Keratinocyte (primary cell): Measurements from ENCODE around the gene TRPM3. TPM values are rescaled to one million over a fixed set of nuclear protein-coding genes. Genes with fewer than 3 reads are reported as not detected.

ENCODE experiments used
- DNase-seq: peaks from one replicate; pipeline ENCODE4 v3.0.0-alpha.2; 2011; ENCODE audit warnings: low read depth, missing footprints, low spot score
- FAIRE-seq: peaks from 2 replicates; lab custom pipeline; 2011; peaks lifted over from hg19 to GRCh38; lab: Jason Lieb, UNC
- H2AFZ ChIP-seq: 2 replicates; pipeline ENCODE4 v1.6.0; 2012; ENCODE audit warnings: low read length, control low read depth, inconsistent platforms; ENCODE audit not compliant: control insufficient read depth
- H3K27ac ChIP-seq: 2 replicates; pipeline ENCODE4 v1.5.1; 2011; ENCODE audit warnings: low read length; ENCODE audit not compliant: control insufficient read depth, insufficient read depth
- H3K27me3 ChIP-seq: 3 replicates; pipeline ENCODE4 v1.6.0; 2011; ENCODE audit warnings: low read length; ENCODE audit not compliant: control insufficient read depth, insufficient read depth; ENCODE audit errors: extremely low read depth
- H3K36me3 ChIP-seq, 2 experiments: 2 replicates in 1 of 2; 3 replicates in 1 of 2; pipeline ENCODE4 v1.5.1; 2011; ENCODE audit warnings: low read length in 2 of 2, mild to moderate bottlenecking in 1 of 2; ENCODE audit not compliant: control insufficient read depth in 2 of 2, insufficient read depth in 2 of 2; ENCODE audit errors: extremely low read depth in 1 of 2
- H3K4me1 ChIP-seq: 3 replicates; pipeline ENCODE4 v1.5.1; 2011; ENCODE audit warnings: low read length; ENCODE audit not compliant: control insufficient read depth, insufficient read depth; ENCODE audit errors: extremely low read depth
- H3K4me2 ChIP-seq: 3 replicates; pipeline ENCODE4 v1.6.0; 2011; ENCODE audit warnings: low read depth, low read length; ENCODE audit not compliant: control insufficient read depth, insufficient read depth; ENCODE audit errors: extremely low read depth
- H3K4me3 ChIP-seq, 3 experiments: fragments of 200-600 bp in 1 of 3; sonication (generic) in 1 of 3; 2 replicates in 2 of 3; 3 replicates in 1 of 3; pipeline ENCODE4 v1.5.1; 2011 to 2016; ENCODE audit warnings: low read length in 3 of 3, mild to moderate bottlenecking in 3 of 3, control low read depth in 2 of 3, inconsistent platforms in 1 of 3, low read depth in 1 of 3, mixed read lengths in 1 of 3, mixed run types in 1 of 3, moderate library complexity in 1 of 3; ENCODE audit not compliant: control insufficient read depth in 2 of 3, insufficient read depth in 2 of 3; ENCODE audit errors: extremely low read depth in 1 of 3
- H3K79me2 ChIP-seq: 2 replicates; pipeline ENCODE4 v1.6.0; 2012; ENCODE audit warnings: low read length; ENCODE audit not compliant: control insufficient read depth, insufficient read depth
- H3K9ac ChIP-seq: 3 replicates; pipeline ENCODE4 v1.6.0; 2011; ENCODE audit warnings: low read length; ENCODE audit not compliant: control insufficient read depth, insufficient read depth; ENCODE audit errors: extremely low read depth
- H3K9me1 ChIP-seq: 3 replicates; pipeline ENCODE4 v1.6.0; 2011; ENCODE audit warnings: low read length; ENCODE audit not compliant: control insufficient read depth, insufficient read depth; ENCODE audit errors: extremely low read depth
- H3K9me3 ChIP-seq: 2 replicates; pipeline ENCODE4 v1.5.1; 2012; ENCODE audit warnings: low read depth, low read length; ENCODE audit not compliant: control insufficient read depth
- H4K20me1 ChIP-seq: 3 replicates; pipeline ENCODE4 v1.6.0; 2011; ENCODE audit warnings: low read length; ENCODE audit not compliant: control insufficient read depth, insufficient read depth; ENCODE audit errors: extremely low read depth
- EZH2 ChIP-seq: IDR thresholded peaks from one replicate; pipeline ENCODE4 v1.6.1; 2012; ENCODE audit warnings: inconsistent platforms, mild to moderate bottlenecking, low read length, moderate library complexity
- dilution Hi-C: fragments of 300-500 bp; cut with MboI; formaldehyde crosslinking; loops from one replicate; pipeline ENCODE4 v1.7.0; 2020; ENCODE audit warnings: low sequenced_read_pairs; ENCODE audit not compliant: extremely low pct_ligation_motif_present
- polyA plus RNA-seq, 5 experiments: library from polyadenylated mRNA; depleted of rRNA in 3 of 5; stranded (reverse) in 3 of 5; stranded (forward) in 1 of 5; unstranded in 1 of 5; fragments of >200 nt; gene quantifications; 1 replicate in 1 of 5; 2 replicates in 3 of 5; 3 replicates in 1 of 5; pipeline versions ENCODE4 v1.2.1 to v1.2.3, GENCODE V29; 2011 to 2012; ENCODE audit warnings: missing spikeins in 2 of 5, low read depth in 1 of 5, low replicate concordance in 1 of 5
- TF ChIP-seq, protein P1 (sequence below), 3 experiments: IDR thresholded peaks in 1 of 3; conservative IDR thresholded peaks in 1 of 3; optimal IDR thresholded peaks in 1 of 3; 2 replicates in 2 of 3; 3 replicates in 1 of 3; pipeline versions ENCODE3 to v1.5.1; 2011; ENCODE audit warnings: low read length in 3 of 3, mild to moderate bottlenecking in 3 of 3, moderate library complexity in 2 of 3, control low read depth in 1 of 3, inconsistent platforms in 1 of 3; ENCODE audit not compliant: insufficient read depth in 2 of 3; ENCODE audit errors: extremely low read depth in 1 of 3

Gene TRPM3
- polyA plus RNA-seq, 1 donor (not counting 4 experiments of a cell fraction or from before 2014, with no cell fraction given) = 0.03 TPM

GRCh38 chr9:70868041-70868440, 253.4 kb downstream of the TRPM3 start:
- dilution Hi-C loops = no loop called here
- Histone ChIP-seq H3K4me1 (no peaks in the 10 kb centered on the region), H3K27me3 (peaks cover 9% of the 10 kb centered on the region), H3K9me3 (no peaks in the 10 kb centered on the region), H3K9me1 (no peaks in the 10 kb centered on the region), H3K79me2 (no peaks in the 10 kb centered on the region), H3K9ac (no peak overlapping the region), H3K27ac (no peak overlapping the region), H2AFZ (no peak overlapping the region), H3K4me3 (no peak overlapping the region), H3K36me3 (no peaks in the 10 kb centered on the region), H4K20me1 (no peaks in the 10 kb centered on the region), H3K4me2 (no peak overlapping the region)
- FAIRE-seq (no peak), DNase-seq (no peak)
- no peak for TF ChIP-seq EZH2
- TF ChIP-seq, protein P1, sequence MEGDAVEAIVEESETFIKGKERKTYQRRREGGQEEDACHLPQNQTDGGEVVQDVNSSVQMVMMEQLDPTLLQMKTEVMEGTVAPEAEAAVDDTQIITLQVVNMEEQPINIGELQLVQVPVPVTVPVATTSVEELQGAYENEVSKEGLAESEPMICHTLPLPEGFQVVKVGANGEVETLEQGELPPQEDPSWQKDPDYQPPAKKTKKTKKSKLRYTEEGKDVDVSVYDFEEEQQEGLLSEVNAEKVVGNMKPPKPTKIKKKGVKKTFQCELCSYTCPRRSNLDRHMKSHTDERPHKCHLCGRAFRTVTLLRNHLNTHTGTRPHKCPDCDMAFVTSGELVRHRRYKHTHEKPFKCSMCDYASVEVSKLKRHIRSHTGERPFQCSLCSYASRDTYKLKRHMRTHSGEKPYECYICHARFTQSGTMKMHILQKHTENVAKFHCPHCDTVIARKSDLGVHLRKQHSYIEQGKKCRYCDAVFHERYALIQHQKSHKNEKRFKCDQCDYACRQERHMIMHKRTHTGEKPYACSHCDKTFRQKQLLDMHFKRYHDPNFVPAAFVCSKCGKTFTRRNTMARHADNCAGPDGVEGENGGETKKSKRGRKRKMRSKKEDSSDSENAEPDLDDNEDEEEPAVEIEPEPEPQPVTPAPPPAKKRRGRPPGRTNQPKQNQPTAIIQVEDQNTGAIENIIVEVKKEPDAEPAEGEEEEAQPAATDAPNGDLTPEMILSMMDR (optimal IDR thresholded peaks at IDR 0.05 in 1 of 3, IDR thresholded peaks at IDR 0.05 in 1 of 3, conservative IDR thresholded peaks at IDR 0.05 in 1 of 3; ENCODE audit: extremely low read depth in 1 of 3, insufficient read depth in 2 of 3, low read length in 3 of 3) = no peak

DNA sequence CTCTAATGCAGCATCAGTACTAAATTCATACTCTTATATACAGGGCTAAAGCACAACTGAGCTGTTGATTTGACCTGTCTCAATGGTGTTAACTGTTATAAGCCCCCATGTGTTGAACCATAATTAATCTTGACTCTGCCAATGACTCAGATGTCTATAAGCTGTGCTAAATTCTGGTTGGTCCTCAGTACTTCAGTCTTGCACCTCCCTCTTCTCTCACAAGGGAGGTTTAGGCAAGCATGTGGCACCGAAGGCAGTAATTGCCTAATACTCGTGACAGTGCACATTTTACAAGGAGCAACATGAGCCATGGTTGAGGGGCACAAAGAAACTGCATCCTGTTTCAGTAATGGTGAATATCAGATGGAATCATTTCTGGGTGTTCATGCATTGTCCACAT, 255.9 kb downstream of the TRPM3 start:
- peaks cover 9% of the 10 kb centered on the region for H3K27me3 ChIP-seq
- H3K9me3 ChIP-seq = no peaks in the 10 kb centered on the region
- dilution Hi-C loops = no loop called here
- H3K9ac ChIP-seq = no peak overlapping the region
- no peaks in the 10 kb centered on the region for H3K9me1 ChIP-seq
- no peak overlapping the region for H2AFZ ChIP-seq
- DNase-seq = no peak
- no peak overlapping the region for H3K4me3 ChIP-seq
- no peak for FAIRE-seq
- H3K79me2 ChIP-seq = no peaks in the 10 kb centered on the region
- no peaks in the 10 kb centered on the region for H3K4me1 ChIP-seq
- H3K27ac ChIP-seq = no peak overlapping the region
- no peak overlapping the region for H3K4me2 ChIP-seq
- no peaks in the 10 kb centered on the region for H4K20me1 ChIP-seq
- no peaks in the 10 kb centered on the region for H3K36me3 ChIP-seq
- TF ChIP-seq EZH2 = no peak
- TF ChIP-seq, protein P1 (optimal IDR thresholded peaks at IDR 0.05 in 1 of 3, IDR thresholded peaks at IDR 0.05 in 1 of 3, conservative IDR thresholded peaks at IDR 0.05 in 1 of 3; ENCODE audit: extremely low read depth in 1 of 3, insufficient read depth in 2 of 3, low read length in 3 of 3) = no peak
